IPS DF 6.9 (cell line): Measurements from ENCODE around the gene DPP6.
A peak's percentile ranks its signal among the peaks of the same experiment; 100 is the strongest.
"Not testable (repeated sequence)": the region's sequence is repeated elsewhere in the genome, so short reads cannot be mapped to it uniquely, and the experiment has no call there.

Source experiments
- DNase-seq: peaks from one replicate; pipeline ENCODE4 v3.0.0-alpha.2; 2013; ENCODE audit warnings: low read depth, low spot score
- H3K27ac ChIP-seq: one replicate; pipeline ENCODE4 v1.5.1; 2013; ENCODE audit warnings: low read length, control low read depth
- H3K27me3 ChIP-seq: 2 replicates; pipeline ENCODE4 v1.6.1; 2013; ENCODE audit warnings: mild to moderate bottlenecking, low read length; ENCODE audit not compliant: control insufficient read depth, insufficient read depth
- H3K36me3 ChIP-seq: 2 replicates; pipeline ENCODE4 v1.6.1; 2013; ENCODE audit warnings: low read length; ENCODE audit not compliant: control insufficient read depth, insufficient read depth
- H3K4me1 ChIP-seq: 2 replicates; pipeline ENCODE4 v1.6.1; 2013; ENCODE audit warnings: low read length; ENCODE audit not compliant: control insufficient read depth, insufficient read depth
- H3K4me3 ChIP-seq: 2 replicates; pipeline ENCODE4 v1.5.1; 2013; ENCODE audit warnings: mild to moderate bottlenecking, low read length
- H3K9me3 ChIP-seq: 2 replicates; pipeline ENCODE4 v1.6.1; 2013; ENCODE audit warnings: low read length, inconsistent platforms; ENCODE audit not compliant: control insufficient read depth, insufficient read depth
- WGBS: extraction: QIAGEN DNeasy Blood & Tissue Kit; methylation state at CpG from one replicate; pipeline ENCODE4 v1.1.7; 2013; ENCODE audit warnings: mixed read lengths, missing lambda C conversion rate; ENCODE audit not compliant: insufficient read length, insufficient coverage; 5-methylcytosine and 5-hydroxymethylcytosine counted together

Gene DPP6

GRCh38 chr7:154051643-154052529, at the start of gene DPP6:
Gene DPP6, plus strand, starts transcription at chr7:154052398.
- not testable (repeated sequence) for DNase-seq, H3K27ac ChIP-seq, H3K9me3 ChIP-seq, H3K4me1 ChIP-seq, H3K27me3 ChIP-seq, H3K36me3 ChIP-seq
- no CpG with 5 or more reads among the region's 81 CpGs for WGBS
- peak within 1 kb of the TSS; percentile 45; the same call in 1 of the 2 replicates for H3K4me3 ChIP-seq

GRCh38 chr7:154009423-154009911, 42.7 kb upstream of the DPP6 start:
- no CpG with 5 or more reads among the region's 3 CpGs for WGBS
- not testable (repeated sequence) for H3K36me3 ChIP-seq, H3K27me3 ChIP-seq, H3K27ac ChIP-seq, H3K4me1 ChIP-seq, H3K4me3 ChIP-seq, H3K9me3 ChIP-seq, DNase-seq

GRCh38 chr7:154010726-154011568, 41.3 kb upstream of the DPP6 start:
- H3K36me3 ChIP-seq, H3K27me3 ChIP-seq, H3K27ac ChIP-seq, H3K4me3 ChIP-seq, H3K9me3 ChIP-seq, DNase-seq, H3K4me1 ChIP-seq: not testable (repeated sequence)
- no CpG with 5 or more reads among the region's 4 CpGs for WGBS

- not testable (repeated sequence) for DNase-seq, H3K27ac ChIP-seq
- no CpG with 5 or more reads among the region's 3 CpGs for whole genome bisulfite sequencing
These were observed 39.4 kb upstream of the DPP6 start for GRCh38 chr7:154012800-154013199.

GRCh38 chr7:154015636-154016035, 36.6 kb upstream of the DPP6 start:
- H3K9me3 ChIP-seq, H3K4me3 ChIP-seq, DNase-seq, H3K4me1 ChIP-seq, H3K36me3 ChIP-seq, H3K27me3 ChIP-seq, H3K27ac ChIP-seq: not testable (repeated sequence)
- WGBS: no CpG with 5 or more reads among the region's 6 CpGs

More at GRCh38 chr7:154012800-154013199, 39.4 kb upstream of the DPP6 start:
- H3K27me3 ChIP-seq, H3K4me3 ChIP-seq, H3K4me1 ChIP-seq, H3K9me3 ChIP-seq, H3K36me3 ChIP-seq: not testable (repeated sequence)

GRCh38 chr7:154018354-154018753, 33.8 kb upstream of the DPP6 start:
- not testable (repeated sequence) for H3K4me1 ChIP-seq, DNase-seq, H3K36me3 ChIP-seq, H3K9me3 ChIP-seq, H3K27ac ChIP-seq, H3K4me3 ChIP-seq, H3K27me3 ChIP-seq
- WGBS: no CpG with 5 or more reads among the region's 2 CpGs

GRCh38 chr7:154027805-154028204, 24.4 kb upstream of the DPP6 start:
- not testable (repeated sequence) for H3K4me3 ChIP-seq, H3K27me3 ChIP-seq, H3K4me1 ChIP-seq, H3K27ac ChIP-seq, DNase-seq, H3K9me3 ChIP-seq, H3K36me3 ChIP-seq
- no CpG with 5 or more reads among the region's 8 CpGs for WGBS

GRCh38 chr7:154030476-154031080, 21.6 kb upstream of the DPP6 start:
- H3K4me3 ChIP-seq, H3K36me3 ChIP-seq, H3K4me1 ChIP-seq, DNase-seq, H3K27me3 ChIP-seq, H3K27ac ChIP-seq, H3K9me3 ChIP-seq: not testable (repeated sequence)
- WGBS: no CpG with 5 or more reads among the region's 11 CpGs

- not testable (repeated sequence) for H3K9me3 ChIP-seq, H3K4me3 ChIP-seq, H3K27me3 ChIP-seq, H3K27ac ChIP-seq, DNase-seq, H3K36me3 ChIP-seq, H3K4me1 ChIP-seq
- no CpG with 5 or more reads among the region's 13 CpGs for WGBS
These were observed 12.6 kb upstream of the DPP6 start for GRCh38 chr7:154039466-154040165.

- WGBS: no CpG with 5 or more reads among the region's 5 CpGs
- H3K4me3 ChIP-seq, DNase-seq, H3K36me3 ChIP-seq, H3K4me1 ChIP-seq, H3K27me3 ChIP-seq, H3K9me3 ChIP-seq, H3K27ac ChIP-seq: not testable (repeated sequence)
These were observed 1.8 kb upstream of the DPP6 start for GRCh38 chr7:154050394-154050793.
